Activated T-helper 2 cell treated with anti-CD3 and anti-CD28 coated beads, Interferon-gamma antibody, Interleukin-2, Interleukin-4, amounts not matched to agents 10 μg/mL and 5 μg/mL and 100 μg/mL, durations not matched to agents 14 hours and 24 hours and 36 hours (primary cell): ENCODE measurements around the gene DAZAP1. TPM values are rescaled to one million over a fixed set of nuclear protein-coding genes. Genes with fewer than 3 reads are reported as not detected.

Source experiments
- DNase-seq: peaks from one replicate; pipeline ENCODE4 v3.0.0; 2021; ENCODE audit warnings: low spot score
- H3K27ac Mint-ChIP-seq: one replicate; pipeline ENCODE4 v1.8.0; 2021; ENCODE audit warnings: mixed read lengths
- H3K27me3 Mint-ChIP-seq: one replicate; pipeline ENCODE4 v1.8.0; 2021; ENCODE audit warnings: low read depth, mixed read lengths
- H3K36me3 Mint-ChIP-seq: one replicate; pipeline ENCODE4 v1.8.0; 2021; ENCODE audit warnings: low read depth, mixed read lengths
- H3K4me1 Mint-ChIP-seq: one replicate; pipeline ENCODE4 v1.8.0; 2021; ENCODE audit warnings: low read depth, mixed read lengths
- H3K4me3 Mint-ChIP-seq: one replicate; pipeline ENCODE4 v1.8.0; 2021; ENCODE audit warnings: low read depth, mild to moderate bottlenecking, moderate library complexity, mixed read lengths
- H3K9me3 Mint-ChIP-seq: one replicate; pipeline ENCODE4 v1.8.0; 2021; ENCODE audit warnings: mixed read lengths
- intact Hi-C: fragments of 100-400 bp; cut with micrococcal nuclease; formaldehyde crosslinking; loops from one replicate; pipeline ENCODE4 v1.15.1; 2023
- total RNA-seq: library from RNA; stranded (reverse); gene quantifications from 2 replicates; pipeline ENCODE4 v1.2.3, GENCODE V29; 2022

DAZAP1 gene
- total RNA-seq, 1 donor from 2014 or later, result 290 TPM

GRCh38 chr19:1366899-1367870, 40.2 kb upstream of the DAZAP1 start:
- Mint-ChIP-seq H3K27ac (no peak overlapping the region), H3K9me3 (no peaks in the 10 kb centered on the region), H3K36me3 (peaks cover 23% of the 10 kb centered on the region), H3K27me3 (no peaks in the 10 kb centered on the region), H3K4me3 (no peak overlapping the region), H3K4me1 (peaks cover 18% of the 10 kb centered on the region)
- intact Hi-C loops, result no loop called here
- no peak for DNase-seq

- peaks cover 6% of the 10 kb centered on the region for H3K4me1 Mint-ChIP-seq
Observed at GRCh38 chr19:1369214-1369805, 38.1 kb upstream of the DAZAP1 start.

GRCh38 chr19:1370579-1371361, 36.6 kb upstream of the DAZAP1 start:
- H3K27me3 Mint-ChIP-seq, result no peaks in the 10 kb centered on the region
- no peak overlapping the region for H3K27ac Mint-ChIP-seq
- no peak overlapping the region for H3K4me3 Mint-ChIP-seq
- no peaks in the 10 kb centered on the region for H3K4me1 Mint-ChIP-seq
- H3K36me3 Mint-ChIP-seq, result peaks cover 17% of the 10 kb centered on the region
- intact Hi-C loops, result no loop called here
- no peaks in the 10 kb centered on the region for H3K9me3 Mint-ChIP-seq
- DNase-seq, result no peak

More at GRCh38 chr19:1369214-1369805, 38.1 kb upstream of the DAZAP1 start:
- H3K27ac Mint-ChIP-seq, result no peak overlapping the region
- H3K27me3 Mint-ChIP-seq, result no peaks in the 10 kb centered on the region
- peaks cover 18% of the 10 kb centered on the region for H3K36me3 Mint-ChIP-seq
- H3K9me3 Mint-ChIP-seq, result no peaks in the 10 kb centered on the region
- intact Hi-C loops, result no loop called here
- DNase-seq, result no peak
- no peak overlapping the region for H3K4me3 Mint-ChIP-seq

- H3K4me3 Mint-ChIP-seq, result no peak overlapping the region
- intact Hi-C loops, result no loop called here
- peaks cover 17% of the 10 kb centered on the region for H3K36me3 Mint-ChIP-seq
- no peaks in the 10 kb centered on the region for H3K27me3 Mint-ChIP-seq
- no peaks in the 10 kb centered on the region for H3K4me1 Mint-ChIP-seq
- no peaks in the 10 kb centered on the region for H3K9me3 Mint-ChIP-seq
- H3K27ac Mint-ChIP-seq, result no peak overlapping the region
- no peak for DNase-seq
Observed at GRCh38 chr19:1373042-1373533, 34.3 kb upstream of the DAZAP1 start.

GRCh38 chr19:1373534-1374249, 33.7 kb upstream of the DAZAP1 start:
- H3K36me3 Mint-ChIP-seq, result peaks cover 17% of the 10 kb centered on the region
- no peaks in the 10 kb centered on the region for H3K27me3 Mint-ChIP-seq
- H3K9me3 Mint-ChIP-seq, result no peaks in the 10 kb centered on the region
- no peak overlapping the region for H3K4me3 Mint-ChIP-seq
- no peak overlapping the region for H3K27ac Mint-ChIP-seq
- DNase-seq, result no peak
- intact Hi-C loops, result no loop called here
- H3K4me1 Mint-ChIP-seq, result no peaks in the 10 kb centered on the region

- intact Hi-C loops, result no loop called here
- no peak overlapping the region for H3K27ac Mint-ChIP-seq
- no peaks in the 10 kb centered on the region for H3K4me1 Mint-ChIP-seq
- no peak overlapping the region for H3K4me3 Mint-ChIP-seq
- peaks cover 17% of the 10 kb centered on the region for H3K36me3 Mint-ChIP-seq
- no peaks in the 10 kb centered on the region for H3K27me3 Mint-ChIP-seq
- no peaks in the 10 kb centered on the region for H3K9me3 Mint-ChIP-seq
- no peak for DNase-seq
Observed at GRCh38 chr19:1374250-1374577, 33.2 kb upstream of the DAZAP1 start.

GRCh38 chr19:1376415-1376805, 31.0 kb upstream of the DAZAP1 start:
- H3K4me1 Mint-ChIP-seq, result no peaks in the 10 kb centered on the region
- no peaks in the 10 kb centered on the region for H3K27me3 Mint-ChIP-seq
- intact Hi-C loops, result no loop called here
- DNase-seq, result no peak
- H3K36me3 Mint-ChIP-seq, result peaks cover 13% of the 10 kb centered on the region
- no peaks in the 10 kb centered on the region for H3K9me3 Mint-ChIP-seq
- H3K4me3 Mint-ChIP-seq, result no peak overlapping the region
- H3K27ac Mint-ChIP-seq, result no peak overlapping the region

- no peaks in the 10 kb centered on the region for H3K4me1 Mint-ChIP-seq
- H3K27ac Mint-ChIP-seq, result no peak overlapping the region
- H3K4me3 Mint-ChIP-seq, result no peak overlapping the region
- H3K9me3 Mint-ChIP-seq, result no peaks in the 10 kb centered on the region
- intact Hi-C loops, result no loop called here
- H3K27me3 Mint-ChIP-seq, result no peaks in the 10 kb centered on the region
- no peak for DNase-seq
- peaks cover 13% of the 10 kb centered on the region for H3K36me3 Mint-ChIP-seq
Observed at GRCh38 chr19:1377176-1377964, 30.0 kb upstream of the DAZAP1 start.

- H3K4me1 Mint-ChIP-seq, result peaks cover 3% of the 10 kb centered on the region
- no peak overlapping the region for H3K4me3 Mint-ChIP-seq
Observed at GRCh38 chr19:1377965-1378785, 29.2 kb upstream of the DAZAP1 start.

GRCh38 chr19:1379126-1379905, 28.1 kb upstream of the DAZAP1 start:
- no peak for DNase-seq
- Mint-ChIP-seq H3K36me3 (peaks cover 6% of the 10 kb centered on the region), H3K27ac (no peak overlapping the region), H3K4me3 (no peak overlapping the region), H3K27me3 (no peaks in the 10 kb centered on the region), H3K9me3 (no peaks in the 10 kb centered on the region), H3K4me1 (peaks cover 5% of the 10 kb centered on the region)
- intact Hi-C loops, result no loop called here

More at GRCh38 chr19:1377965-1378785, 29.2 kb upstream of the DAZAP1 start:
- Mint-ChIP-seq H3K27me3 (no peaks in the 10 kb centered on the region), H3K9me3 (no peaks in the 10 kb centered on the region), H3K36me3 (peaks cover 10% of the 10 kb centered on the region), H3K27ac (no peak overlapping the region)
- intact Hi-C loops, result no loop called here
- no peak for DNase-seq
